Measurements from ENCODE around the gene DAGLA.

Gene DAGLA

DNA sequence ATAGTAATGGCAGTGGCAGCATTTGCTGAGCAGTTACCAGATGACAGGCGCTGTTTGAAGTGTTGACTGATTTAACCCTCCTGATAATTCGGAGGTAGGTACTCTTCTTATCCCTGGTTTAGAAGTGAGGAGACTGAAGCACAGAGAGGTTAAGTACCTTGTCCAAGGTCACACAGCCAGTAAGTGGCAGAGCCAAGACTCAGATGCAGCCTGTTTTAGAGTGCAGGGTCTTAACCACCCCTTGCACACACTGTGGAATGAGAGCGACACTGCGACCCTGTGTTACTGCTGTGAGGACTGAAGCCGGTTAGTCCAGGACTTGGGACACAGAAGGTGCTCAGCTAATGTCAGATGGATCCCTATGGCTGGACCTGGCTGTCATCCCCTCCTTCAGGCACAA is 34.7 kb downstream of the DAGLA start:
- TF ChIP-seq, protein P1, sequence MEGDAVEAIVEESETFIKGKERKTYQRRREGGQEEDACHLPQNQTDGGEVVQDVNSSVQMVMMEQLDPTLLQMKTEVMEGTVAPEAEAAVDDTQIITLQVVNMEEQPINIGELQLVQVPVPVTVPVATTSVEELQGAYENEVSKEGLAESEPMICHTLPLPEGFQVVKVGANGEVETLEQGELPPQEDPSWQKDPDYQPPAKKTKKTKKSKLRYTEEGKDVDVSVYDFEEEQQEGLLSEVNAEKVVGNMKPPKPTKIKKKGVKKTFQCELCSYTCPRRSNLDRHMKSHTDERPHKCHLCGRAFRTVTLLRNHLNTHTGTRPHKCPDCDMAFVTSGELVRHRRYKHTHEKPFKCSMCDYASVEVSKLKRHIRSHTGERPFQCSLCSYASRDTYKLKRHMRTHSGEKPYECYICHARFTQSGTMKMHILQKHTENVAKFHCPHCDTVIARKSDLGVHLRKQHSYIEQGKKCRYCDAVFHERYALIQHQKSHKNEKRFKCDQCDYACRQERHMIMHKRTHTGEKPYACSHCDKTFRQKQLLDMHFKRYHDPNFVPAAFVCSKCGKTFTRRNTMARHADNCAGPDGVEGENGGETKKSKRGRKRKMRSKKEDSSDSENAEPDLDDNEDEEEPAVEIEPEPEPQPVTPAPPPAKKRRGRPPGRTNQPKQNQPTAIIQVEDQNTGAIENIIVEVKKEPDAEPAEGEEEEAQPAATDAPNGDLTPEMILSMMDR (conservative IDR thresholded peaks at IDR 0.05; ENCODE audit: low read depth, low read length) = no peak
- Histone ChIP-seq H3K9ac (no peak overlapping the region), H3K79me2 (ENCODE audit: insufficient read depth, low read depth) (no peaks in the 10 kb centered on the region), H3K27me3 (ENCODE audit: insufficient read depth, low read depth) (peaks cover 63% of the 10 kb centered on the region), H3K36me3 (ENCODE audit: insufficient read depth) (no peaks in the 10 kb centered on the region), H3K4me1 (ENCODE audit: low read depth, poor library complexity, severe bottlenecking) (no peaks in the 10 kb centered on the region), H2AFZ (ENCODE audit: low read depth) (no peak overlapping the region), H3K4me3 (IDR thresholded peaks at IDR 0.05; ENCODE audit: insufficient read depth, low read depth, low read length) (no peak overlapping the region), H3K27ac (no peak overlapping the region), H4K20me1 (ENCODE audit: insufficient read depth) (no peaks in the 10 kb centered on the region), H3K4me2 (no peak overlapping the region)

- H2AFZ ChIP-seq (ENCODE audit: low read depth) = no peak overlapping the region
- H4K20me1 ChIP-seq (ENCODE audit: insufficient read depth) = no peaks in the 10 kb centered on the region
- H3K9ac ChIP-seq = no peak overlapping the region
- H3K4me1 ChIP-seq (ENCODE audit: low read depth, poor library complexity, severe bottlenecking) = no peaks in the 10 kb centered on the region
- no peak overlapping the region for H3K4me2 ChIP-seq
- no peaks in the 10 kb centered on the region for H3K36me3 ChIP-seq (ENCODE audit: insufficient read depth)
- TF ChIP-seq, protein P1 (conservative IDR thresholded peaks at IDR 0.05; ENCODE audit: low read depth, low read length) = no peak
- no peaks in the 10 kb centered on the region for H3K79me2 ChIP-seq (ENCODE audit: insufficient read depth, low read depth)
- H3K4me3 ChIP-seq (IDR thresholded peaks at IDR 0.05; ENCODE audit: insufficient read depth, low read depth, low read length) = no peak overlapping the region
- H3K27me3 ChIP-seq (ENCODE audit: insufficient read depth, low read depth) = peaks cover 54% of the 10 kb centered on the region
- no peak overlapping the region for H3K27ac ChIP-seq
Measured at GRCh38 chr11:61715867-61716266, 35.7 kb downstream of the DAGLA start.

DNA sequence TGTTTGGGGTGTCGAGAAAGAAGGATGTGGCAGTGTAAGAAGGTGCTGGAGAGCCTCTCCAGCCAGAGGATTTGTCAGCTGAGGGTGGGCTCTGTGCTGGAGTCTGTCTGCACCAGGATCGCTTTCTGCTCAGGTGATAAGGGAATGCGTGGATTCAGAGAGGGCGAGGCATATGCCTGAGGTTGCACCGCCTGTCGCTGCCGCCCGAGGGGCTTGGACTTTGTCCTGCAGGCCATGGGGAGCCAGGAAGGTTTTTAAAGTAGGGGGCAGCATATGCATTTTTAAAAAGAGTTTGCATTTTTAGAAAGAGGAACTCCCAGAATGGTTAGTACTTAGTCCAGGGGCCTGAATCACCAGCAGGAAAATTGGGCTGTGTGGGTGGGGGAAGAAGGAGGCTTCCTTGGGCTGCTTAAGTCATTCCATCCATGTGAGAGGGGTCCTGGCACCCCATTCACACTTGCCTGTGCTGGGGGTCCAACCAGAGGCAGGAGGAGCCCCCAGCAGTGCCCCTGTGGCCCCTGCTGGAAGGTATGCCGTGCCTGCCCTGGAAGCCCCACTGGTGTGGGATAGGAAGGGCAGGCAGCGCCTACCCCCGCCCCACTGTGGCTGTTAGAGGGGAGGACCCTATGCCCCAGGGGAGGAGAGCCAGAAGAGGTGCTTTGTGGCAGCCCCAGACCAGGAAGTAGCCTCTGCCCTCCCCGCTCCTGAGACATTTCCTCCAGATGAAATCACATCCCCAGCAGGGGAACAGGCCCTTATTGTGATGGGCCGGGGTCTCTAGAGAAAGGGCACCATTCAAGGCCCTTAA is 36.5 kb downstream of the DAGLA start:
- TF ChIP-seq, protein P1 (conservative IDR thresholded peaks at IDR 0.05; ENCODE audit: low read depth, low read length) = no peak
- Histone ChIP-seq H3K27me3 (ENCODE audit: insufficient read depth, low read depth) (peaks cover 46% of the 10 kb centered on the region), H3K4me2 (no peak overlapping the region), H3K79me2 (ENCODE audit: insufficient read depth, low read depth) (no peaks in the 10 kb centered on the region), H3K9ac (no peak overlapping the region), H2AFZ (ENCODE audit: low read depth) (no peak overlapping the region), H3K4me3 (IDR thresholded peaks at IDR 0.05; ENCODE audit: insufficient read depth, low read depth, low read length) (no peak overlapping the region), H3K27ac (no peak overlapping the region), H4K20me1 (ENCODE audit: insufficient read depth) (no peaks in the 10 kb centered on the region), H3K36me3 (ENCODE audit: insufficient read depth) (no peaks in the 10 kb centered on the region), H3K4me1 (ENCODE audit: low read depth, poor library complexity, severe bottlenecking) (no peaks in the 10 kb centered on the region)

DNA sequence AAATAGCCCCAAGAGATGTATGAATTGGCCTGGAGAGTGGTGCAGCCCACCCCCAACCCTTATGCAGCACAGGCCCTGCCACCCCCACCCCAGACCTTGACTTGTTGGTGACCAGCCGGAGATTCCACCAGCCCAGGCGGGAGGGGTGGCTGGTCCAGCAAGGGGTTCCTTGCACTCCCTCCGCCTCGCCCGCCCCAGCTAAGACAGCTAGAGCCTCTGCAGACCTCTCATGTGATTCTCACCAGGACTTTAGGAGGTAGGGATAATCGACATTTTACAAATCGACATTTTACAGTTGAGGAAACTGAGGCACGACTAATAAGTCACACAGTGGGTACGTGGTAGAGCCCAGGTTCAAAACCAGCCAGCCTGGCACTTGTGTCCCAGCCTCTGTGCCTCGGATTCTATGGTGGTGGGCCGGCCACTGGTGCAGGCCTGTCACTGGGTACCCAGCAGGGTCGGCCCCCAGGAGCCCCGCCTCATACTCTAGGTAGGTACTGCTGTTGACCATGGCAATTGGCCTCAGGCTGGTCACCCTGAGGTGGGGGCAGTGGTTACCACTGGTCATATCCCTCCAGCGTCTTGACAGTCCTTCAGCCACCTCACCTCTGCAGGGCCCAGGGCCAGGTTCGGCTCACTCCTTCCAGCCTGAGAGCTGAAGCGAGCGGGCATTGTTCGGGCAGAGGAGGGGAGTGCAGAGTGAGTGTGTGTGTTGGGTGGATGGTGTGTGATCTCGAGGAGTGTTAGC is 37.3 kb downstream of the DAGLA start:
- TF ChIP-seq, protein P1 (conservative IDR thresholded peaks at IDR 0.05; ENCODE audit: low read depth, low read length) = no peak
- no peaks in the 10 kb centered on the region for H3K79me2 ChIP-seq (ENCODE audit: insufficient read depth, low read depth)
- no peak overlapping the region for H3K27ac ChIP-seq
- no peaks in the 10 kb centered on the region for H3K36me3 ChIP-seq (ENCODE audit: insufficient read depth)
- H3K27me3 ChIP-seq (ENCODE audit: insufficient read depth, low read depth) = peaks cover 43% of the 10 kb centered on the region
- H3K4me3 ChIP-seq (IDR thresholded peaks at IDR 0.05; ENCODE audit: insufficient read depth, low read depth, low read length) = no peak overlapping the region
- no peaks in the 10 kb centered on the region for H4K20me1 ChIP-seq (ENCODE audit: insufficient read depth)
- H2AFZ ChIP-seq (ENCODE audit: low read depth) = no peak overlapping the region
- H3K4me2 ChIP-seq = no peak overlapping the region
- no peaks in the 10 kb centered on the region for H3K4me1 ChIP-seq (ENCODE audit: low read depth, poor library complexity, severe bottlenecking)
- H3K9ac ChIP-seq = no peak overlapping the region

Measured in KMS-11 (cell line).